ENCODE results near the gene AKT1S1. TPM values are rescaled to one million over a fixed set of nuclear protein-coding genes. Genes with fewer than 3 reads are reported as not detected.

Gene AKT1S1
- total and polyA plus RNA-seq, 2 of the 13 experiments (the other 11 are each of a cell fraction or from before 2014, with no cell fraction given): 13.5 to 27.8 TPM

DNA sequence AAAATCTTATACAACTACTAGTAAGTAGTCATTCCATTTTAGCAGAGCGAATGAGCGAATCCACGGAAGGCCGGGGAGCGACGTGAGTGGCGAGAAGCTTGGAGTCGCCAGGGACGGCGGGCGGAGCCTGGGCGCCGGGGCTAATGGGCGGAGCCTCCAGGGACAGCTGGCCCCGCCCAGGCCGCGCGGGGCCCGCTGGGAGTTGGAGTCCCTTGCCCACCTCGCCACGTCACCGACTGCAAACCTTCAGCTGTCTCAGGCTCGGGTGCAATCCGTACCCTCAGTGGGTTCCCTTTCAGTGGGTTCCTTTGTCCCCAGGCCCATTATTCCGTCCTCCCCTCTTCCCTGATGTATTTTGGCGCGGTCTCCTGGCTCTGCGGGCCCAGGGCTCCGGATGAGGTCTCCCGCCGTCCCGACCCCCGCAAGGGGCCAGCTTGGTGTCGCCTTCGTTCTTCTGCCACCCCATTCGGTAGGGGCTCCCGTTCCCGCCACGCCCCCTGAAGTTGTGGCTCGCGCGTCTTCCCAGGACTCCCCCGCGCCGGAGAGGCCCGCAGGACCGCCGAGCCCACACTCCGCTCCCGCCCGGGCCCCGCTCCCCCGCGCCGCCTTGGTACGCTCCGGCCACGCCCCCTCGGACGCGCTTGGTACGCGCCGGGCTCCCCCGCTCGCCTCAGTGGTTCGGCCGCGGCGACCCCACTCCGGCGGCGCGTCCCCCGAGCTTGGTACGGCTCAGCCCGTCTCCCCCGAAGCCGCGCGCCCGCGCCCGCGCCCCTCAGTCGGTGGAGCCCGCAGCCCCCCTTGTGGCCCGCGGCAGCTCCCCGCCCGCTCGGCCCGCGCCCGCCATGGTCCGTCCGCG lies 26.4 kb downstream of the AKT1S1 start, which contains the start of gene PTOV1 (continued):
- no peak for TF ChIP-seq ZNF660 (CRISPR knock-in tag; IDR thresholded peaks at IDR 0.05; ENCODE audit: borderline replicate concordance, low read depth)
- peak; percentile 41; the same call in 1 of the 2 replicates for TF ChIP-seq NR2F2 (IDR thresholded peaks at IDR 0.05; ENCODE audit: borderline replicate concordance, low read depth)
- TF ChIP-seq, protein P1, sequence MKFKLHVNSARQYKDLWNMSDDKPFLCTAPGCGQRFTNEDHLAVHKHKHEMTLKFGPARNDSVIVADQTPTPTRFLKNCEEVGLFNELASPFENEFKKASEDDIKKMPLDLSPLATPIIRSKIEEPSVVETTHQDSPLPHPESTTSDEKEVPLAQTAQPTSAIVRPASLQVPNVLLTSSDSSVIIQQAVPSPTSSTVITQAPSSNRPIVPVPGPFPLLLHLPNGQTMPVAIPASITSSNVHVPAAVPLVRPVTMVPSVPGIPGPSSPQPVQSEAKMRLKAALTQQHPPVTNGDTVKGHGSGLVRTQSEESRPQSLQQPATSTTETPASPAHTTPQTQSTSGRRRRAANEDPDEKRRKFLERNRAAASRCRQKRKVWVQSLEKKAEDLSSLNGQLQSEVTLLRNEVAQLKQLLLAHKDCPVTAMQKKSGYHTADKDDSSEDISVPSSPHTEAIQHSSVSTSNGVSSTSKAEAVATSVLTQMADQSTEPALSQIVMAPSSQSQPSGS (CRISPR knock-in tag; IDR thresholded peaks at IDR 0.05): peak; percentile 31; the same call in 1 of the 2 replicates
- 0 out of 2 replicates have a peak, but pooled peaks have one; percentile 18 for TF ChIP-seq MIER3 (CRISPR knock-in tag; IDR thresholded peaks at IDR 0.05; ENCODE audit: borderline replicate concordance)
- no peak for TF ChIP-seq SP140L (CRISPR knock-in tag; IDR thresholded peaks at IDR 0.05; ENCODE audit: borderline replicate concordance)
- TF ChIP-seq ZNF605 (CRISPR knock-in tag; IDR thresholded peaks at IDR 0.05): no peak; the same call in 1 of the 2 replicates
- peak; percentile 67 for TF ChIP-seq ZNF883 (CRISPR knock-in tag; IDR thresholded peaks at IDR 0.05; ENCODE audit: not compliant biosample characterization)
- TF ChIP-seq ZNF34 (CRISPR knock-in tag; IDR thresholded peaks at IDR 0.05; ENCODE audit: borderline replicate concordance): no peak
- TF ChIP-seq KMT2A (CRISPR knock-in tag; IDR thresholded peaks at IDR 0.05): 0 out of 2 replicates have a peak, but pooled peaks have one; percentile 13
- TF ChIP-seq, protein P2, sequence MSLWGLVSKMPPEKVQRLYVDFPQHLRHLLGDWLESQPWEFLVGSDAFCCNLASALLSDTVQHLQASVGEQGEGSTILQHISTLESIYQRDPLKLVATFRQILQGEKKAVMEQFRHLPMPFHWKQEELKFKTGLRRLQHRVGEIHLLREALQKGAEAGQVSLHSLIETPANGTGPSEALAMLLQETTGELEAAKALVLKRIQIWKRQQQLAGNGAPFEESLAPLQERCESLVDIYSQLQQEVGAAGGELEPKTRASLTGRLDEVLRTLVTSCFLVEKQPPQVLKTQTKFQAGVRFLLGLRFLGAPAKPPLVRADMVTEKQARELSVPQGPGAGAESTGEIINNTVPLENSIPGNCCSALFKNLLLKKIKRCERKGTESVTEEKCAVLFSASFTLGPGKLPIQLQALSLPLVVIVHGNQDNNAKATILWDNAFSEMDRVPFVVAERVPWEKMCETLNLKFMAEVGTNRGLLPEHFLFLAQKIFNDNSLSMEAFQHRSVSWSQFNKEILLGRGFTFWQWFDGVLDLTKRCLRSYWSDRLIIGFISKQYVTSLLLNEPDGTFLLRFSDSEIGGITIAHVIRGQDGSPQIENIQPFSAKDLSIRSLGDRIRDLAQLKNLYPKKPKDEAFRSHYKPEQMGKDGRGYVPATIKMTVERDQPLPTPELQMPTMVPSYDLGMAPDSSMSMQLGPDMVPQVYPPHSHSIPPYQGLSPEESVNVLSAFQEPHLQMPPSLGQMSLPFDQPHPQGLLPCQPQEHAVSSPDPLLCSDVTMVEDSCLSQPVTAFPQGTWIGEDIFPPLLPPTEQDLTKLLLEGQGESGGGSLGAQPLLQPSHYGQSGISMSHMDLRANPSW (CRISPR knock-in tag; IDR thresholded peaks at IDR 0.05; ENCODE audit: borderline replicate concordance): 0 out of 2 replicates have a peak, but pooled peaks have one; percentile 48
- TF ChIP-seq HMG20A (CRISPR knock-in tag; IDR thresholded peaks at IDR 0.05; ENCODE audit: borderline replicate concordance): no peak
- TF ChIP-seq MAZ (IDR thresholded peaks at IDR 0.05; ENCODE audit: borderline replicate concordance, low read depth, low read length): peak; percentile 47; the same call in 1 of the 2 replicates
- TF ChIP-seq MAZ (CRISPR knock-in tag; IDR thresholded peaks at IDR 0.05; ENCODE audit: low read depth): peak; percentile 89; the same call in 1 of the 2 replicates
- TF ChIP-seq RELA (CRISPR knock-in tag; IDR thresholded peaks at IDR 0.05): no peak
- TF ChIP-seq, protein P3, sequence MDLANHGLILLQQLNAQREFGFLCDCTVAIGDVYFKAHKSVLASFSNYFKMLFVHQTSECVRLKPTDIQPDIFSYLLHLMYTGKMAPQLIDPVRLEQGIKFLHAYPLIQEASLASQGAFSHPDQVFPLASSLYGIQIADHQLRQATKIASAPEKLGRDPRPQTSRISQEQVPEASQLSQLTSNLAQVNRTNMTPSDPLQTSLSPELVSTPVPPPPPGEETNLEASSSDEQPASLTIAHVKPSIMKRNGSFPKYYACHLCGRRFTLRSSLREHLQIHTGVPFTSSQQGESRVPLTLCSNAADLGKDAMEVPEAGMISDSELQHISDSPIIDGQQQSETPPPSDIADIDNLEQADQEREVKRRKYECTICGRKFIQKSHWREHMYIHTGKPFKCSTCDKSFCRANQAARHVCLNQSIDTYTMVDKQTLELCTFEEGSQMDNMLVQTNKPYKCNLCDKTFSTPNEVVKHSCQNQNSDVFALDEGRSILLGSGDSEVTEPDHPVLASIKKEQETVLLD (CRISPR knock-in tag; IDR thresholded peaks at IDR 0.05; ENCODE audit: low read depth): peak; percentile 45; the same call in 1 of the 2 replicates
- no peak for TF ChIP-seq HDAC2 (CRISPR knock-in tag; IDR thresholded peaks at IDR 0.05)
- TF ChIP-seq POLR2AphosphoS2 (IDR thresholded peaks at IDR 0.05; ENCODE audit: low read depth, low read length): no peak
- TF ChIP-seq ZNF430 (CRISPR knock-in tag; IDR thresholded peaks at IDR 0.05): 0 out of 2 replicates have a peak, but pooled peaks have one; percentile 19
- peak; percentile 25 for TF ChIP-seq RARA (CRISPR knock-in tag; IDR thresholded peaks at IDR 0.05)
